ENCODE results near the gene KERA.

GRCh38 chr12:91074154-91074709, 16.4 kb upstream of the KERA start:
- TF ChIP-seq TCF3 (CRISPR knock-in tag; IDR thresholded peaks at IDR 0.05), result no peak
- no peak for TF ChIP-seq CTCF (IDR thresholded peaks at IDR 0.05 in 2 of 3, conservative IDR thresholded peaks at IDR 0.05 in 1 of 3; ENCODE audit: insufficient read depth in 2 of 3, low read depth in 1 of 3, low read length in 3 of 3)
- no peak for TF ChIP-seq E2F6 (IDR thresholded peaks at IDR 0.05; ENCODE audit: borderline replicate concordance in 1 of 2, extremely low read depth in 1 of 2, insufficient read depth in 1 of 2, insufficient read length in 1 of 2, low read depth in 1 of 2, low read length in 1 of 2, poor library complexity in 1 of 2, severe bottlenecking in 1 of 2)
- TF ChIP-seq RAD21 (CRISPR knock-in tag; conservative IDR thresholded peaks at IDR 0.05 in 1 of 2, IDR thresholded peaks at IDR 0.05 in 1 of 2), result no peak
- TF ChIP-seq JUN (IDR thresholded peaks at IDR 0.05; ENCODE audit: borderline replicate concordance, low read depth, low read length), result no peak
- TF ChIP-seq JUN (CRISPR knock-in tag; IDR thresholded peaks at IDR 0.05; ENCODE audit: borderline replicate concordance), result no peak
